ENCODE results near the gene RIMS4. TPM values are rescaled to one million over a fixed set of nuclear protein-coding genes. Genes with fewer than 3 reads are reported as not detected.

Gene RIMS4
- total and polyA plus RNA-seq, 2 donors (not counting 1 experiment from before 2014, with no cell fraction given), result not detected

- H3K27me3 ChIP-seq (replicated peaks in 1 of 4; ENCODE audit: control extremely low read depth in 1 of 4, control insufficient read depth in 3 of 4, insufficient read depth in 4 of 4, low read length in 3 of 4), result peaks cover 0 to 7% (median 0%) of the 10 kb centered on the region in 4 experiments
- H2AFZ ChIP-seq (ENCODE audit: insufficient read depth, low read depth, low read length, poor library complexity, severe bottlenecking), result no peak overlapping the region
- H3K9me3 ChIP-seq (ENCODE audit: control extremely low read depth in 1 of 3, control insufficient read depth in 2 of 3, insufficient read depth in 1 of 3, low read length in 2 of 3), result no peaks in the 10 kb centered on the region
- H3K4me1 Mint-ChIP-seq, result peaks cover 16% of the 10 kb centered on the region
- H4K20me1 ChIP-seq (ENCODE audit: control insufficient read depth, insufficient read depth, low read length, poor library complexity, severe bottlenecking), result no peaks in the 10 kb centered on the region
- no peak overlapping the region for H3K27ac ChIP-seq (ENCODE audit: low read length in 2 of 2)
- ATAC-seq (ENCODE audit: low read depth) (no peak), DNase-seq (no peak)
- 79% methylated on average over 8 of the region's 12 CpGs for WGBS (ENCODE audit: insufficient coverage)
- H3K4me3 ChIP-seq (ENCODE audit: control extremely low read depth in 1 of 5, extremely low read depth in 1 of 5, insufficient read depth in 1 of 5, low read depth in 2 of 5, low read length in 4 of 5), result no peak overlapping the region
- H3K27me3 Mint-ChIP-seq, result peaks cover 5% of the 10 kb centered on the region
- H3K4me1 ChIP-seq (ENCODE audit: control insufficient read depth in 2 of 2, insufficient read depth in 2 of 2, low read length in 2 of 2), result peaks cover 7 to 11% of the 10 kb centered on the region in 2 donors
- ChIA-PET CTCF (interaction anchor here (0.7 to 1.9 kb wide), 3 partner anchors 17 to 20 kb away, joined by 3 to 4 read pairs (median 3); no protein-coding TSS in a partner anchor), POLR2A (no interaction called here)
- no peaks in the 10 kb centered on the region for H3K79me2 ChIP-seq (ENCODE audit: control insufficient read depth, insufficient read depth, low read length)
- intact Hi-C loops (cut with micrococcal nuclease), result no loop called here
- no peaks in the 10 kb centered on the region for H3K36me3 ChIP-seq (replicated peaks in 1 of 2; ENCODE audit: control extremely low read depth in 1 of 2, control insufficient read depth in 1 of 2, extremely low read depth in 1 of 2, insufficient read depth in 2 of 2, low read length in 1 of 2)
- no peak overlapping the region for H3K4me3 Mint-ChIP-seq
- H3K4me2 ChIP-seq (replicated peaks; ENCODE audit: low read depth, low read length, poor library complexity, severe bottlenecking), result no peak overlapping the region
- H3K27ac Mint-ChIP-seq, result peak overlapping the region; percentile 20
- TF ChIP-seq EZH2 (IDR thresholded peaks at IDR 0.05; ENCODE audit: borderline replicate concordance, insufficient read depth, low read depth, low read length, poor library complexity, severe bottlenecking), result no peak
- TF ChIP-seq CTCF (IDR thresholded peaks at IDR 0.05), result no peak
- no peak overlapping the region for H3K9ac ChIP-seq (ENCODE audit: low read length)
- no peaks in the 10 kb centered on the region for H3K9me3 Mint-ChIP-seq (ENCODE audit: insufficient read depth)
These were observed 107.0 kb downstream of the RIMS4 start for GRCh38 chr20:44703183-44703925.

GRCh38 chr20:44702776-44703175 lies 107.6 kb downstream of the RIMS4 start:
- Histone ChIP-seq H4K20me1 (ENCODE audit: control insufficient read depth, insufficient read depth, low read length, poor library complexity, severe bottlenecking) (no peaks in the 10 kb centered on the region), H3K4me1 (ENCODE audit: control insufficient read depth in 2 of 2, insufficient read depth in 2 of 2, low read length in 2 of 2) (peaks cover 7 to 11% of the 10 kb centered on the region in 2 donors), H3K4me2 (replicated peaks; ENCODE audit: low read depth, low read length, poor library complexity, severe bottlenecking) (peak overlapping the region; percentile 30), H2AFZ (ENCODE audit: insufficient read depth, low read depth, low read length, poor library complexity, severe bottlenecking) (no peak overlapping the region), H3K36me3 (replicated peaks in 1 of 2; ENCODE audit: control extremely low read depth in 1 of 2, control insufficient read depth in 1 of 2, extremely low read depth in 1 of 2, insufficient read depth in 2 of 2, low read length in 1 of 2) (no peaks in the 10 kb centered on the region), H3K27me3 (replicated peaks in 1 of 4; ENCODE audit: control extremely low read depth in 1 of 4, control insufficient read depth in 3 of 4, insufficient read depth in 4 of 4, low read length in 3 of 4) (peaks cover 0 to 7% (median 0%) of the 10 kb centered on the region in 4 experiments), H3K9ac (ENCODE audit: low read length) (no peak overlapping the region), H3K79me2 (ENCODE audit: control insufficient read depth, insufficient read depth, low read length) (no peaks in the 10 kb centered on the region), H3K27ac (ENCODE audit: low read length in 2 of 2) (no peak overlapping the region), H3K4me3 (ENCODE audit: control extremely low read depth in 1 of 5, extremely low read depth in 1 of 5, insufficient read depth in 1 of 5, low read depth in 2 of 5, low read length in 4 of 5) (no peak overlapping the region), H3K9me3 (ENCODE audit: control extremely low read depth in 1 of 3, control insufficient read depth in 2 of 3, insufficient read depth in 1 of 3, low read length in 2 of 3) (no peaks in the 10 kb centered on the region)
- ATAC-seq (ENCODE audit: low read depth), result peak; percentile 77
- intact Hi-C loops (cut with micrococcal nuclease), result no loop called here
- peaks cover 16% of the 10 kb centered on the region for H3K4me1 Mint-ChIP-seq
- ChIA-PET CTCF (interaction anchor here (0.7 to 1.9 kb wide), 3 partner anchors 17 to 20 kb away, joined by 3 to 4 read pairs (median 3); no protein-coding TSS in a partner anchor), POLR2A (no interaction called here)
- H3K27ac Mint-ChIP-seq, result peak overlapping the region; percentile 20
- no peak for DNase-seq
- peaks cover 5% of the 10 kb centered on the region for H3K27me3 Mint-ChIP-seq
- no peak for TF ChIP-seq CTCF (IDR thresholded peaks at IDR 0.05)
- no peak for TF ChIP-seq EZH2 (IDR thresholded peaks at IDR 0.05; ENCODE audit: borderline replicate concordance, insufficient read depth, low read depth, low read length, poor library complexity, severe bottlenecking)
- H3K4me3 Mint-ChIP-seq, result no peak overlapping the region
- 6% methylated on average over 6 of the region's 9 CpGs for WGBS (ENCODE audit: insufficient coverage)
- no peaks in the 10 kb centered on the region for H3K9me3 Mint-ChIP-seq (ENCODE audit: insufficient read depth)

All from B cell (primary cell).